Activated naive CD4-positive, alpha-beta T cell treated with Interleukin-2 at 50 U/mL for 16 hours (primary cell): ENCODE measurements around the gene RPL13A.

Experiments
- DNase-seq: peaks from one replicate; pipeline ENCODE4 v3.0.0-alpha.2; 2020

RPL13A gene

DNA sequence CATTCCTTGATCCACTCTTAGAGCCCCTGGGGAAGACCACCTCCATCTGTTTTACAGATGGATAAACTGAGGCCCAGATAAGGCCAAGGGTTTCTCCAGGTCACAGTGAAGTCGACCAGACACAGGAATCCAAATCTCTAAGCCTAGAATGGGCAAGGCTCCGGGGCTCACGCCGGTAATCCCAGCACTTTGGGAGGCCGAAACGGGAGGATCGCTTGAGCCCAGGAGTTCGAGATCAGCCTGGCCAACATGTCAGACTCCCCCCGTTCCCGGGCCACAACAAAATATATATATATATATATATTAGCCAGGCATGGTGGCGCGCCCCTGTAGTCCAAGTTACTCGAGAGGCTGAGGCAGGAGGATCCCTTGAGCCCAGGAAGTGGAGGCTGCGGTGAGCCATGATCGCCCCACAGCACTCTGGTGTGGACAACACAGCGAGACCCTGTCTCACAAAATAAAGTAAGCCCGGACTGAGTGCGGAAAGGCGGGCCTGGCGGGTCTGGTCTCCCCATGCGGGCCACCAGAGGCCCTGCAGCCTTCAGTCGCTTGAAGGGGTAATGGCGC, 615 bp upstream of the RPL13A start:
- no peak for DNase-seq

DNA sequence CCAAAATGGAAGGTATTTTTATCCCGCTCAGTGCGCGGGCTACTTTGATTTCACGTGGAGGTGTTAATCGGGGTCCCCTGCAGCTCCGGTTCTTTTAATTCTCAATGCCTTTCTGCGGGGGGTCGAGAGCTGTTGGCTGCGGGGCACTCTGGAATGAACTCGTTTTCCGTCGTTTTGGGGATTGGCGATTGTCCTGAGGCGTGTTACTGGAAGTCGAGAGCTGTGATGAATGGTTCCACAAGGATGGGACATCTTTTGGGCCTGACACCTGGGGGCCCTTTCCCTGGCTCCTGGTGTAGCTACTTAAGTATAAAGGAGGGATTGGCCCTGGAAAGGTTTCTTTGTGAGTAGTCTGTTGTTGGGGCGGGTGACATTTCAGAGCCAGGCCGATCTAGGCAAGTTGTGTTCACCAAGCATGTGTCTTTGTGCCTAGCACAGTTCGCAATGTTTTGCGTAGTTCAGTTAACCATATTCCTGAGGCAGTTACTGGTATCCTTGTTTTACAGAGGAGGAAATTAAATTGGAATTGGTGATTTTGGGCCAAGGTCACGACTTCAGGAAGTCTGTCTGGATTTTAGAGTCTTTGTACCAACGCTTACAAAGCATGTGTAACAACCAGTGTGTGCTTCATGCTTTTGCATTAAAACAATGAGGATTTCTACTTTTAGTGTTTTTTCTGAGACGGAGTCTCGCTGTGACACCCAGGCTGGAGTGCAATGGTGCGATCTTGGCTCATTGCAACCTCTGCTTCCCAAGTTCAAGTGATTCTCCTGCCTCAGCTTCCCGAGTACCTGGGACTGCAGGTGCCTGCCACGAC, 846 bp downstream of the RPL13A start:
- DNase-seq = no peak

DNA sequence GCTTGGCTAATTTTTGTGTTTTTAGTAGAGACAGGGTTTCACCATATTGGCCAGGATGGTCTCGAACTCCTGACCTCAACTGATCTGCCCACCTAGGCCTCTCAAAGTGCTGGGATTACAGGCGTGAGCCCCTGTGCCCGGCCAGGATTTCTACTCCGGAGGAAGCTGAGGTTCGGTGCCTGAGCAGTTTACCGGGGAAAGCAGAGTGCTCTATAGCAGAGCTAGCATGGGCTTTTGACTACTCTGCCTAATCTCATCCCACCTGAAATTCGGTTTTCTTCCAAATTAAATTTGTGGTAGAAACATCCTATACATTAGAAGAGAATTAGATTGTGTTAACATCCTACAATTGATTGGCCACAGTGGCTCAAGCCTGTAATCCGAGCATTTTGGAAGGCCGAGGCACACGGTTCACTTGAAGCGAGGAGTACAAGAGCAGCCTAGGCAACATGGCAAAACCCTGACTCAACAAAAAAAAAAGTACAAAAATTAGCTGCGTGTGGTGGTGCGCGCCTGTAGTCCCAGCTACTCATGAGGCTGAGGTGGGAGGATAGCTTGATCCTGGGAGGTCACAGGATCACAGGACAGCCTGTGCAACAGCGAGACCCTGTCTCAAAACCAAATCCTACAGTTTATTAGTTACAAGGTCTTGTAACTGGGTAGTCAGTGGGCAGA, 1.6 kb downstream of the RPL13A start:
- DNase-seq = peak; percentile 34

DNA sequence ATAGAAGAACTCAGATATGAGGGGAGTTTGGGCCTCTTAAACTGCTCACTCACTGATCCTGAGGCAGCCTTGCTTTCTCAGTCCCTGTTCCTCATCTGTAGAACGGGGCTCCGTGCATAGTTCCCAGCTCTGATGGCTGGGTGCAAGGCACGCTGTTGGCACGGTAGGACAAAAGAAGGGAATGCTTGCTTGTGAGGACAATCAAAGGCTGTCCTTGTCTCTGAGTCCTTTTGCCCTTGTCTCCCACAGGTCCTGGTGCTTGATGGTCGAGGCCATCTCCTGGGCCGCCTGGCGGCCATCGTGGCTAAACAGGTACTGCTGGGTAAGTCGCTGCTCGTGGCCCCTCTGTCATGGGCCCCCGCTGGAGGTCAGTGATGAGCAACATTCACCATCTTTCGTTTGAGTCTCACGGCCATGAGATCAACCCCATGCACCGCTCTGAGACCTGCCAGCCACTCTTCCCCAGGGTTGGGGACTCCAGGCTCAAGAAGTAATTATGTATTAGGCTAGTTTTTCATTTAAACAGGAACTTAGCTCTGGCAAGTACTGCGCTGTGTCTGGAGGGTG, 2.3 kb downstream of the RPL13A start:
- peak; percentile 66 for DNase-seq

DNA sequence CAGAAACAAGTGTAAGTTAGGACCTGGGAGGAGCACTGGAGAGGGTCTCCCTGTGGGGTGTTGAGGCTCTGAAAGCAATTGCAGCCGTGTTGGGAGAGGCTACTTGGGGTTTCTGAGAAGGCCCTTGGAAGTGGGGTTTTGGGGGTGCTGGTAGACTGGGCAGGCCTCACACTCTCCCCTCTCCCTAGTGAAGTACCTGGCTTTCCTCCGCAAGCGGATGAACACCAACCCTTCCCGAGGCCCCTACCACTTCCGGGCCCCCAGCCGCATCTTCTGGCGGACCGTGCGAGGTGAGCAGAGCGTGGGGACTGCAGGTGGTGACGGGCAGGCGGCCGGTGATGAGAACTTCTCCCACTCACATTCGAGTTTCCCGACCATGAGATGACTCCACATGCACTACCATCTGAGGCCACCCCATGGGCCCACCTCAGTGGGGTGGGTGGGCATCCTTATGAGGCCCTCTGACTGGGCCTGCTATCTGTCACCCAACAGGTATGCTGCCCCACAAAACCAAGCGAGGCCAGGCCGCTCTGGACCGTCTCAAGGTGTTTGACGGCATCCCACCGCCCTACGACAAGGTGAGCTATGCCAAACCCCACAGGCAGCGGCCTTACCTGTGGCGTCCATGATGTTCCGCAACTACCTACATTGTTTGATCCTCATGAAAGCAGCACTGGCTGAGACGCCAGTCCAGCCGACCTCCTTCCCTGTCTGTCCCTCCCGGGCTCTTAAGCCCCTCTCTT, 3.0 kb downstream of the RPL13A start:
- DNase-seq = peak; percentile 48

DNA sequence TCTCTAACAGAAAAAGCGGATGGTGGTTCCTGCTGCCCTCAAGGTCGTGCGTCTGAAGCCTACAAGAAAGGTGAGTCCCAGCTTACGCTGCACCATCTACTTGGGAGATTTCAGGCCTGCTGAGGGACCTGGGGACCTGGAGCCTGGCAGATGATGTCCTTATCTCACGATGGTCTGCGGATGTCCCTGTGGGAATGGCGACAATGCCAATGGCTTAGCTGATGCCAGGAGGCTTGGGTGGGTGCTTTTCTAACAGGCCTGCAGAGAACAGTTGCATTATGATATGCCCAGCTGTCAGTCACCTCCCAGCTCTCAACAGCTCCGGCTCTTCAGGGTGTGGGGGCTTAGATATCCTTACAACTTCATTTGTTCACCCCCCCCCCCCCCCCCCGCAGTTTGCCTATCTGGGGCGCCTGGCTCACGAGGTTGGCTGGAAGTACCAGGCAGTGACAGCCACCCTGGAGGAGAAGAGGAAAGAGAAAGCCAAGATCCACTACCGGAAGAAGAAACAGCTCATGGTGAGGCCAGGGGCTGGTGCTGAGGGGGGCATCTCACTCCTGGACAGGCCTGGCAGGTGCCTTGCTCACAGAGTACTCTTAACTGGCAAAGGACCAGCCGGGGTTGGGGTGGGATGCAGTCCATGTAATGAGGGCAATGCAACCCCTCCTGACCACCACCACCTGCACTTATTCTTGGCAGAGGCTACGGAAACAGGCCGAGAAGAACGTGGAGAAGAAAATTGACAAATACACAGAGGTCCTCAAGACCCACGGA, 3.8 kb downstream of the RPL13A start:
- DNase-seq = no peak

DNA sequence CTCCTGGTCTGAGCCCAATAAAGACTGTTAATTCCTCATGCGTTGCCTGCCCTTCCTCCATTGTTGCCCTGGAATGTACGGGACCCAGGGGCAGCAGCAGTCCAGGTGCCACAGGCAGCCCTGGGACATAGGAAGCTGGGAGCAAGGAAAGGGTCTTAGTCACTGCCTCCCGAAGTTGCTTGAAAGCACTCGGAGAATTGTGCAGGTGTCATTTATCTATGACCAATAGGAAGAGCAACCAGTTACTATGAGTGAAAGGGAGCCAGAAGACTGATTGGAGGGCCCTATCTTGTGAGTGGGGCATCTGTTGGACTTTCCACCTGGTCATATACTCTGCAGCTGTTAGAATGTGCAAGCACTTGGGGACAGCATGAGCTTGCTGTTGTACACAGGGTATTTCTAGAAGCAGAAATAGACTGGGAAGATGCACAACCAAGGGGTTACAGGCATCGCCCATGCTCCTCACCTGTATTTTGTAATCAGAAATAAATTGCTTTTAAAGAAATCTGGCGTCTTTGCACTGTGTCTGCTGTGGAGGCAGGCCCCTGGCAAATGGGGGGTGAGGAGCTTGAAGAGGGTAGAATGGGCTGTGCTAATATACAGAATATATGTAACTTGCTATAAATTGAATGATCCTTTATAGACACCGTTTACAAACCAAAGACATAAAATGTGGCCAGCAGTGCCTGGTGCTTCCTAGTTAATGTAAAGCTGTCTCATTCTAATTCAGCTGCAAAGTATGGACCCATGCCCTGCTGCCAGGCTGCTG, 4.6 kb downstream of the RPL13A start:
- DNase-seq = no peak

DNA sequence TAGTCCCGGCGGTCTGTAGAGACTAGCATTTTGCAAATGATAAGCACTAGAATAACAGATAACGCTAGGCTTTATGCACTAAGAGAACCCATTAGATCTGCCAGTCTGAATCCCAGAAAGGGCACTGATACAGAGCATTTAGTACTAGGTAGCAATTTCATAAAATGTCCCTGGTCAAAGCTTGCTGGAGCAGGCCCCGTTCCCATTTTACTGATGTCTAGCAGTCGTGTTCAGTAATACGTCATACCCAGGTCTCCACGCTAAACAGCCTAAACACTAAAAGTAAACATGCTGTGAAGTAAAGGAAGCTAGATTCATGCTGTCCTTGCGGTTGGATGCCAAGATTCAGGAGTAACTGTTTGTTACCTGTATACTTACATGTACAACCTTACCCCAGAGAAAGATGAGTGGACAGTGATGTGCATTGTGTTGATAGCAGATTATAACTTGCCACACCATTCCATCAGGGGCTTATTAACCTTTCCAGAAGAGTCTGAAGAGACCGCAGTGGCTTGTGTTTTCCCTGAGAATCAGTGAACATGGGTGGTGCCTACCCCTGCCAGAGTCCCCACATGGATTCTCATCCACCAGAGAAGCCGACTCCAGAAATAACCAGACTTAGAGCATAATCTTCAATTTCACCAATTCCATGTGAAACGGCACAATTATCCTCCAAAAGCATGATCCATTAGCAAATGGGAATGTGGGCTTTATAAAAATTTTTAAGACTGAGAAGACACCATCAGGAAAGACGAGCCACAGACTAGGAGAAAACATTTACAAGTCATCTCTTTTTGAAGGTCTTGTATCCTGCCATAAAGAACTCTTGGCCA, 5.4 kb downstream of the RPL13A start:
- no peak for DNase-seq

DNA sequence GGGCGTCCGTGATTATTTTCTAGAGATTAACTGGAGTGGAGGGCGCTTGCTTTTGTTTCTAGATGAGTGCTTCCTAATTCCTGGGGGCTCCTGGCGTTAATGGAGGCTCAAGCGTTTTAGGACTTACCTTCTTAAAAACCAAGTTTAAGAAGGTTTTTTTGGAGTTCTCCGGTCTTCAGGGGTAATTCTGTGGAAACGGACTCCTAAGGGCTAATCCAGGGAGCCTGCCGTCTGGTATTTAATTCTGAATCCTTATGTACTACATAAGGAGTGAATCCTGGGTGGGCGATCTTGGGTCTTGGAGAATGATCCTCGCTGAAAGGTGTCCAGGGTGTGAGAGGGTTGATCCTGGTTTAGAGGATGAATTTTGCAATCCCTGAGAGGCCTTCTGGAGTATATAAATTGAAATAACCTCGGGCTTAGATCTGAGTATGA, 9.2 kb downstream of the RPL13A start:
- DNase-seq = no peak

DNA sequence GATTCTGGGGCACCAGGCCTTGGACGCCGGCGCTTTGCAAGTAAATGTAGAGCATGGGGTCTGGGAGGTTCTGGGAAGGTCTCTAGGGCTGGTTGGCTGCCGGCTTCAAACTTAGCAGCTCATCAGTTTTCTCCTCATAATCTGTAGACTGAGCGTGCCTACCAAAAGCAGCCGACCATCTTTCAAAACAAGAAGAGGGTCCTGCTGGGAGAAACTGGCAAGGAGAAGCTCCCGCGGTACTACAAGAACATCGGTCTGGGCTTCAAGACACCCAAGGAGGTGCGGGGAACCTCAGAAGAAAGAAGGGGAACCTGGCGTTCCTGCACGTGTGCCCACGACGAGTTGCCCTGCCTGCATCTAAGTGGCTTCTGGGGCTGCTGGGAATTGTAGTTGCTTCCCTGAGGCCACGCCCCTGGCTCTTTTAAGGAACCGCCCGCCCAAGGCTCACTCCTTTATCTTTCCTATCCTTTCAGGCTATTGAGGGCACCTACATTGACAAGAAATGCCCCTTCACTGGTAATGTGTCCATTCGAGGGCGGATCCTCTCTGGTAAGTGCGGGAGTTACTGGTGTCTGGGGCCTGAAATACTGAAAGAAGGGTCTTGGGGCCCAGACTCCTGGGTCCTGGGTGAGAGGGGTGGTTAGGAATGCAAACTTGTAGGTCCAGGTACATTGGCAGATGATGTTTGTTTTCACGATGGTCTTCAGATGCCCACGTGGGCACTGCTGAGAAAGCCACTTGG, 9.8 kb downstream of the RPL13A start:
- DNase-seq = peak; percentile 80

DNA sequence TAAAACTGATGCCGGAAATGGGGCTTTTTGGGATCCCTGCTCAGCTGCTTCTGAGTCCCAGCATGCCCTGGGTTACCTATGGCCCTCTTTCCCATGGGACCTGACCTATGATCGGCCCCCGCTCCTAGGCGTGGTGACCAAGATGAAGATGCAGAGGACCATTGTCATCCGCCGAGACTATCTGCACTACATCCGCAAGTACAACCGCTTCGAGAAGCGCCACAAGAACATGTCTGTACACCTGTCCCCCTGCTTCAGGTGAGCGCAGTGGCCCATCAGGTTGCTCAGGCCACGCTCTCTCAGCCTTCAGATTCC, 10.3 kb downstream of the RPL13A start:
- peak; percentile 15 for DNase-seq

DNA sequence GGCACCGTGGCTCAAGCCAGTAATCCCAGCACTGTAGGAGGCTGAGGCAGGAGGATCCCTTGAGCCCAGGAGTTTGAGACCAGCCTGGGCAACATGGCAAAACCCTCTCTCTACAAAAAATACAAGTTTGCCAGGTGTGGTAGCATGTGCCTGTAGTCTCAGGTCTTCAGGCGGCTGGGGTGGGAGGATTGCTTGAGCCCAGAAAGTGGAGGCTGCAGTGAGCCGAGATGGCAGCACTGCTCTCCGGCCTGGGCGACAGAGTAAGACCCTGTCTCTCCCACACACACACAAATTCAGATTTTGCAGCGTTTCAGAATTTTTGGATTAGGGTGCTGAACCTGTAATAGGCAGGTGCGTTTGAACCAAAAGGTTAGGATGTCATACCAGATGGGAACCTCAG, 11.1 kb downstream of the RPL13A start:
- no peak for DNase-seq

DNA sequence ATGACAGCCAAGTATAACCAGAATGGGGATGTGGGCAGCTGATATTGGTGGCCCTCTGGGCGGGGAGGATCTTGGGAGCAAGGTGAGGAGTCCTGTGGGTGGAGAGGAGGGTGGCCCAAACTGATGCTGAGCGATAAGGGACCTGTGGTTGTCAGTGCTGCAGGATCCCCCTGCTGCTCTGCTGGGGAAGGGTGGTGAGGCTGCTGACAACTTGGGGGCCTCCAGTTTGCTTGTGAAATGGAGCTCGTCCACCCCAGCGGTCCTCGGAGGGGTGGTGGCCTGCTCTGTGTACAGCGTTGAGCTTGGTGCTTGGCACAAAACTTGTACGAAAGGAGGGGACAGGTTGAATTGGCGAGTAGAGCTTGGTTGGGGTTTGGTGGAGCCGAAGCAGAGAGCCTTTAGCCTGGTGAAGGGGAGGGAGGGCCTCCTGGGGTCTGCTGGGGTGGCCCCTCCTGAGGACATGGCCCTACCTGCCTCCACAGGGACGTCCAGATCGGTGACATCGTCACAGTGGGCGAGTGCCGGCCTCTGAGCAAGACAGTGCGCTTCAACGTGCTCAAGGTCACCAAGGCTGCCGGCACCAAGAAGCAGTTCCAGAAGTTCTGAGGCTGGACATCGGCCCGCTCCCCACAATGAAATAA, 11.7 kb downstream of the RPL13A start:
- DNase-seq = peak; percentile 44

DNA sequence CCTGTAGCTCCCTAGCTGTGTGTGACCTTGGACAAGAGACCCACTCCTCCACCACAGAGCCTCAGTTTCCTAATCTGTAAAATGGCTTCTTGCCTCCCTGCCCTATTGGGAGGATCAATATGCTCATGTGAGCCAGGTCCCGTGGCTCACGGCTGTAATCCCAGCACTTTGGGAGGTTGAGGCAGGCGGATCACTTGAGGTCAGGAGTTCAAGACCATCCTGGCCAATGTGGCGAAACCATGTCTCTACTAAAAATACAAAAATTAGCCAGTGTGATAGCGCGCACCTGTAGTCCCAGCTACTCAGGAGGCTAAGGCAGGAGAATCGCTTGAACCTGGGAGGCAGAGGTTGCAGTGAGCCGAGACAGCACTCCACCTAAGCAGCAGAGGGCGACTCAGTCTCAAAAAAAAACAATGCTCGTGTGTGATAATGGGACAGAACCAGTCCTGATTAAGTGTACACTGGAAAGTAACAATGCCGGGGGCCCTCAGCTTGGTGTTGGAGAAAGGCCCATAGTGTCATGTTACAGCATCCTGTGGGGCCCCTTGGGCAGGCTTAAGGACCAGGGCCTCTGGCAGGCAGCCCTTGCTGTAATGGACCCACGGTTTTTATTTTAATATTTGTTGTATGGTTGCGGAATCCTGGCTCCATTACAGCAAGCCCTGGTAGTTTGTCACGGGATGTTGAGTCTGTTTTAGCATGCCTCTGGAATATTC, 15.6 kb downstream of the RPL13A start:
- peak; percentile 52 for DNase-seq

DNA sequence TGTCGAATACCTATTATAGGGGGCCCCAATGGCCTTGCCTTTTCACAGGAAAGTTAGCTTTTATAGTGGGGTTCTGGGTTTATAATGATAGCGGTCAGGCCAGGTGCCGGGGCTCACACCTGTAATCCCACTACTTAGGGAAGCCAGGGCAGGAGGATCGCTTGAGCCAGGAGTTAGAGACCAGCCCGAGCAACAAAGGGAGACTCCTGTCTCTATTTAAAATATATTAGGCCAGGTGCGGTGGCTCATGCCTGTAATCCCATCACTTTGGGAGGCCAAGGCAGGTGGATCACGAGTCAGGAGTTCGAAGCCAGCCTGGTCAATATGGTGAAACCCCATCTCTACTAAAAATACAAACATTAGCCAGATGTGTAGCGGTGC, 16.2 kb downstream of the RPL13A start:
- DNase-seq = no peak

DNA sequence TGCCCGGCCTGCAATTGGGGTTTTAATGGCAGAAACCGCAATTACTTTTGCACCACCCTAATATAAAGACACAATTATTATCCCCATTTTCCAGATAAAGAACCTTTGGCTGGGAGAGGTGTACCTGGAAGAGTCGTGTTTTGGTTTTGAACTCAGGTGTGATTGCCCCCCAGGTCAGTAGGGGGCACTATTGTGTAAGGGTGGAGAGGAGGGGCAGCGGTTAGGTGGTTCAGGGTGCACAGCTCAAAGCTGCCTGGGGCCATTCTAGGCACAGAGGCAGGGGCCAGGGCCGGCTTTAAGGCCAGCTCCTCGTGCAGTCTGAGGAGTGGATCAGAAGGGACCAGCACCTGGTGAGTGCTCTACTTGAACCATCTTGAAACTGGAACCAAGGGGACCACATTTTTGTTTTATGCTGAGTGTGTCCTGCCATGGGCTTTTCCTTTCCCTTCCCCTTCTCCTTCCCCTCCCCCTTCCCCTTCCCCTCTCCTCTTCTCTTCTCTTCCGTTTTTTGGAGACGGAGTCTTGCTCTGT, 19.2 kb downstream of the RPL13A start:
- peak; percentile 78 for DNase-seq

DNA sequence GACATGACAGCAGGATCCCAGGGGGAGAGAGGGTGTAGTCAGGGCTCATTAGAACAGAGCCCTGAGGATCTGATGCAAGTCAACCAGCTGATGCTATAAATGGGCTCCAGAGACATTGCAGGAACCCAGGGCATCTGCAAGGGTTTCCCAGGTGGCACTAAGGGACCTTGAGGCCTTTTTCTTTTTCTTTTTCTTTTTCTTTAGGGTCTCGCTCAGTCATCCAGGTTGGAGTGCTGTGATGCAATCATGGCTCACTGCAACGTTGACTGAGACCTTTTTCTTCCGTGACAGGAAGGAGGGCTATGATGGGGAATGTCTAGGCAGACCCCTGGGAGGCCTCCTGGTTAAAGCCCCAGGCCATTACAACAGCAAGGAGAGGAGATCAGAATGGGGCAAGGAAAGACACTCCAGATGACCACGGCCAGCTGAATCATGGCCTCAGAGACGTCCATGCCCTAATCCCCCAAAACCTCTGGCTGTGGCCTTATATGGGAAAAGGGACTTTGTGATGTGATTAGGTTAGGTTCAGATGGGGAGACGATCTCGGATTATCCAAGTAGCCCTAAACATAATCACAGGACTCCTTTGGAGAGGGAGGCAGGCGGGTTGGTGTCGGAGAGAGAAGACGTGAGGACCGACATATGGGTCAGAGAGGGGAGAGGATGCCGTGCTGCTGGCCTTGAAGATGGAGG, 20.5 kb downstream of the RPL13A start:
- no peak for DNase-seq
